B cell (primary cell): ENCODE data around the gene APOL2. TPM values are rescaled to one million over a fixed set of nuclear protein-coding genes. Genes with fewer than 3 reads are reported as not detected.
"Not testable (repeated sequence)": the region's sequence is repeated elsewhere in the genome, so short reads cannot be mapped to it uniquely, and the experiment has no call there.

ENCODE experiments used
- ATAC-seq: fragments of 200-7000 bp; cut with Tn5 transposase; one replicate; pipeline ENCODE4 v1.10.0; 2021; ENCODE audit warnings: low read depth, mild to moderate bottlenecking, moderate number of reproducible peaks, moderate library complexity
- CTCF ChIA-PET: fragments of 350-600 bp; sonication (Branson Sonifier 250); formaldehyde crosslinking; loops from one replicate; lab custom pipeline; 2021; ENCODE audit warnings: antibody characterized with exemption, inconsistent platforms; lab: Charles Lee
- POLR2A ChIA-PET: fragments of 350-600 bp; sonication (Branson Sonifier 250); formaldehyde crosslinking; loops from one replicate; lab custom pipeline; 2021; ENCODE audit warnings: antibody characterized with exemption; lab: Charles Lee
- DNase-seq: peaks from one replicate; pipeline ENCODE4 v3.0.0; 2013
- H2AFZ ChIP-seq: 2 replicates; pipeline ENCODE4 v1.6.1; 2012; ENCODE audit warnings: mild to moderate bottlenecking, low read depth, low read length; ENCODE audit not compliant: insufficient read depth, poor library complexity, severe bottlenecking
- H3K27ac ChIP-seq, 2 donors: 1 replicate in 1 of 2; 2 replicates in 1 of 2; pipeline ENCODE4 v1.5.1; 2012 to 2013; ENCODE audit warnings: low read length in 2 of 2, mild to moderate bottlenecking in 2 of 2, moderate library complexity in 1 of 2
- H3K27me3 ChIP-seq, 4 experiments: fragments of 200-600 bp in 1 of 4; sonication (generic) in 1 of 4; replicated peaks in 1 of 4; 1 replicate in 2 of 4; 2 replicates in 2 of 4; pipeline versions ENCODE4 v1.6.1 to v1.7.0; 2013 to 2016; ENCODE audit warnings: low read length in 3 of 4, mild to moderate bottlenecking in 2 of 4, mixed read lengths in 1 of 4, moderate library complexity in 1 of 4; ENCODE audit not compliant: insufficient read depth in 4 of 4, control insufficient read depth in 3 of 4; ENCODE audit errors: control extremely low read depth in 1 of 4
- H3K36me3 ChIP-seq, 2 experiments: replicated peaks in 1 of 2; 1 replicate in 1 of 2; 2 replicates in 1 of 2; pipeline versions ENCODE4 v1.6.1 to v1.7.1; 2013; ENCODE audit warnings: low read length in 1 of 2; ENCODE audit not compliant: insufficient read depth in 2 of 2, control insufficient read depth in 1 of 2; ENCODE audit errors: control extremely low read depth in 1 of 2, extremely low read depth in 1 of 2
- H3K4me1 ChIP-seq, 2 donors: fragments of 200-600 bp in 1 of 2; sonication (generic) in 1 of 2; 1 replicate in 1 of 2; 2 replicates in 1 of 2; pipeline versions ENCODE4 v1.5.1 to v1.6.1; 2013 to 2017; ENCODE audit warnings: low read length in 2 of 2; ENCODE audit not compliant: control insufficient read depth in 2 of 2, insufficient read depth in 2 of 2
- H3K4me2 ChIP-seq: replicated peaks from 2 replicates; pipeline ENCODE3; 2012; ENCODE audit warnings: mild to moderate bottlenecking, low read depth, low read length; ENCODE audit not compliant: poor library complexity, severe bottlenecking
- H3K4me3 ChIP-seq, 5 experiments: fragments of 200-600 bp in 1 of 5; sonication (generic) in 1 of 5; 1 replicate in 3 of 5; 2 replicates in 2 of 5; pipeline versions ENCODE4 v1.5.1 to v1.7.0; 2011 to 2016; ENCODE audit warnings: low read length in 4 of 5, mild to moderate bottlenecking in 4 of 5, low read depth in 2 of 5, control low read depth in 1 of 5, moderate library complexity in 1 of 5; ENCODE audit not compliant: insufficient read depth in 1 of 5; ENCODE audit errors: control extremely low read depth in 1 of 5, extremely low read depth in 1 of 5
- H3K79me2 ChIP-seq: fragments of 200-600 bp; sonication (generic); one replicate; pipeline ENCODE4 v1.6.0; 2016; ENCODE audit warnings: low read length; ENCODE audit not compliant: control insufficient read depth, insufficient read depth
- H3K9ac ChIP-seq: fragments of 200-600 bp; sonication (generic); 2 replicates; pipeline ENCODE4 v1.6.1; 2017; ENCODE audit warnings: mild to moderate bottlenecking, low read length, moderate library complexity
- H3K9me3 ChIP-seq, 3 donors: one replicate each; pipeline versions ENCODE4 v1.6.1 to v1.7.1; 2013; ENCODE audit warnings: low read length in 2 of 3; ENCODE audit not compliant: control insufficient read depth in 2 of 3, insufficient read depth in 1 of 3; ENCODE audit errors: control extremely low read depth in 1 of 3
- H4K20me1 ChIP-seq: 2 replicates; pipeline ENCODE4 v1.6.0; 2012; ENCODE audit warnings: mild to moderate bottlenecking, low read length; ENCODE audit not compliant: insufficient read depth, control insufficient read depth, poor library complexity, severe bottlenecking
- H3K27ac Mint-ChIP-seq: one replicate; pipeline ENCODE4 v1.8.0; 2021; ENCODE audit warnings: mixed read lengths
- H3K27me3 Mint-ChIP-seq: one replicate; pipeline ENCODE4 v1.8.0; 2021; ENCODE audit warnings: mixed read lengths
- H3K4me1 Mint-ChIP-seq: one replicate; pipeline ENCODE4 v1.8.0; 2021; ENCODE audit warnings: mixed read lengths
- H3K4me3 Mint-ChIP-seq: one replicate; pipeline ENCODE4 v1.8.0; 2021; ENCODE audit warnings: mixed read lengths
- H3K9me3 Mint-ChIP-seq: one replicate; pipeline ENCODE4 v1.8.0; 2022; ENCODE audit warnings: mixed read lengths; ENCODE audit not compliant: insufficient read depth
- CTCF ChIP-seq: fragments of 200-600 bp; IDR thresholded peaks from one replicate; pipeline ENCODE4 v1.8.0; 2022; ENCODE audit warnings: antibody characterized with exemption, mild to moderate bottlenecking
- EZH2 ChIP-seq: IDR thresholded peaks from 2 replicates; pipeline ENCODE4 v1.6.1; 2012; ENCODE audit warnings: borderline replicate concordance, low read depth, mild to moderate bottlenecking, moderate library complexity, low read length; ENCODE audit not compliant: insufficient read depth, poor library complexity, severe bottlenecking
- WGBS: methylation state at CpG from one replicate; pipeline ENCODE4 v1.1.5; 2013; ENCODE audit warnings: missing lambda C conversion rate; ENCODE audit not compliant: insufficient coverage; 5-methylcytosine and 5-hydroxymethylcytosine counted together
- intact Hi-C: fragments of 100-400 bp; cut with micrococcal nuclease; formaldehyde crosslinking; loops from one replicate; pipeline ENCODE4 v1.10.0; 2022
- polyA plus RNA-seq: library from polyadenylated mRNA; depleted of rRNA; stranded (reverse); fragments of >200 nt; gene quantifications from 2 replicates; pipeline ENCODE4 v1.2.3, GENCODE V29; 2012
- total RNA-seq, 2 donors: library from RNA; stranded (reverse); fragments of 120-200 nt in 1 of 2; gene quantifications; 1 replicate in 1 of 2; 2 replicates in 1 of 2; pipeline versions ENCODE4 v1.2.3 to v1.2.4, GENCODE V29; 2013 to 2022

The APOL2 gene
- total and polyA plus RNA-seq, 2 donors (not counting 1 experiment from before 2014, with no cell fraction given), result 29.4 to 60.6 TPM

DNA sequence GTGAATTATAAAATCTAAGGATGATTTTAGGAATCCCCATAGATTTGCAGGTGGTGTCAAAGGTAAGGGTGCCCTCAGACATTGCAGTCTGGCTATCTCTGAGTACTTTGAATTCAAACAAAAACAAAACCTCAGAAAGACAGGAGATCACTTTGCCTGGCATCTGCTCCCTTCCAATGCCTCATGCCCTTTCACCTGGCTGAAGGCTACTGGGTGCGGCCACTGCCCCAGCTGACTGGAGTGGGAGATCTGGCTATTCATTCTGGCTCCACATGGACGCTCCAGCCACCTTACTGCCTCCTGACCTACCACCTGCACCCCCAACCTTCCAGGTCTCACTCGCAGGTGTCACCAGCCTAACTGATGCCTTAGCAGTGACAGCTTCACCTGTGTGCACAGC, 9.7 kb downstream of the APOL2 start:
- Histone ChIP-seq H3K36me3 (peaks cover under 1 to 42% of the 10 kb centered on the region in 2 experiments), H3K4me1 (peaks cover 10 to 12% of the 10 kb centered on the region in 2 donors)
- H3K4me3 ChIP-seq, H3K4me2 ChIP-seq, H3K79me2 ChIP-seq, H3K27ac Mint-ChIP-seq, H3K27ac ChIP-seq, ATAC-seq, DNase-seq, H3K9me3 Mint-ChIP-seq, H3K4me3 Mint-ChIP-seq, POLR2A ChIA-PET, H3K9ac ChIP-seq, H3K27me3 ChIP-seq, intact Hi-C loops, H4K20me1 ChIP-seq, H3K27me3 Mint-ChIP-seq, H2AFZ ChIP-seq, H3K9me3 ChIP-seq, CTCF ChIA-PET: not testable (repeated sequence)
- peaks cover 22% of the 10 kb centered on the region for H3K4me1 Mint-ChIP-seq
- 100% methylated on average over 1 of the region's 3 CpGs for WGBS

GRCh38 chr22:36228944-36229343, 10.4 kb downstream of the APOL2 start:
- Mint-ChIP-seq H3K27me3 (no peaks in the 10 kb centered on the region), H3K27ac (no peak overlapping the region), H3K4me1 (peaks cover 21% of the 10 kb centered on the region), H3K9me3 (no peaks in the 10 kb centered on the region), H3K4me3 (no peak overlapping the region)
- peaks cover 3 to 42% of the 10 kb centered on the region in 2 experiments for H3K36me3 ChIP-seq
- no peak overlapping the region for H3K27ac ChIP-seq
- no peaks in the 10 kb centered on the region for H3K27me3 ChIP-seq
- intact Hi-C loops, result no loop called here
- H4K20me1 ChIP-seq, result no peaks in the 10 kb centered on the region
- H3K4me1 ChIP-seq, result peaks cover 10 to 12% of the 10 kb centered on the region in 2 donors
- ChIA-PET POLR2A (no interaction called here), CTCF (interaction anchor here (1.6 kb wide), 1 partner anchor 9 kb away, joined by 3 read pairs; no protein-coding TSS in a partner anchor)
- H3K4me2 ChIP-seq, result no peak overlapping the region
- H2AFZ ChIP-seq, result no peak overlapping the region
- no peak overlapping the region for H3K4me3 ChIP-seq
- H3K9me3 ChIP-seq, result no peaks in the 10 kb centered on the region
- no peak for TF ChIP-seq CTCF
- TF ChIP-seq EZH2, result no peak
- H3K9ac ChIP-seq, result no peak overlapping the region
- no peak for DNase-seq
- WGBS, result 90% methylated on average over 3 of the region's 7 CpGs
- ATAC-seq, result no peak
- no peaks in the 10 kb centered on the region for H3K79me2 ChIP-seq

DNA sequence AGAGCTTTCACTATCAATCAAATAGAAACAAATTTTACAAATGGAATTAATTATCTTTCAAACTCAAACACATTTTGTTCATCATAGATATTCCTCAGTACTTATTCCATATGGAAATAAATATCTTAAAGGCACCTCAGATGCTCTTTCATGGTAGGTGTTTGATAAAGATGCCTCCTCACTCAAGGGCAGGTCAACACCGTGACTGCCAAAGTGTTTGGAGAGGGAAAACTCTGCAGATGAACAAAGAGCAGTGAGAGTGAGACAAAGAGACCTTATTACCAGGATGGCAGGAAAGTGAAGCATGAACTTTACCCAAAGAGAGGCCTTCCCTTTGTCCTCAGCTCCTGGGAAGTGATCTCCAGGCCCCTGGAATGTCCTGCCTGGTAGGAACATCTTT, 11.0 kb downstream of the APOL2 start:
- H3K9me3 Mint-ChIP-seq, DNase-seq, H3K4me3 Mint-ChIP-seq, H3K9me3 ChIP-seq, H3K27me3 ChIP-seq, ATAC-seq, POLR2A ChIA-PET, H3K4me2 ChIP-seq, H3K79me2 ChIP-seq, H4K20me1 ChIP-seq, H3K27ac ChIP-seq, H3K9ac ChIP-seq, H3K27ac Mint-ChIP-seq, H3K27me3 Mint-ChIP-seq, H3K4me3 ChIP-seq, H2AFZ ChIP-seq, intact Hi-C loops: not testable (repeated sequence)
- H3K4me1 Mint-ChIP-seq, result peaks cover 16% of the 10 kb centered on the region
- WGBS, result no CpG with 5 or more reads among the region's 1 CpG
- Histone ChIP-seq H3K4me1 (peaks cover 9 to 11% of the 10 kb centered on the region in 2 donors), H3K36me3 (peaks cover 3 to 42% of the 10 kb centered on the region in 2 experiments)
- CTCF ChIA-PET, result interaction anchor here (1.6 kb wide), 1 partner anchor 9 kb away, joined by 3 read pairs; no protein-coding TSS in a partner anchor
